GM23248 (cell line): ENCODE data around the gene MEGF9.

ENCODE experiments used
- EZH2 ChIP-seq: fragments of 200-600 bp; sonication (generic); IDR thresholded peaks from 2 replicates; pipeline ENCODE4 v1.6.1; 2018; ENCODE audit warnings: antibody characterized with exemption, mild to moderate bottlenecking; ENCODE audit not compliant: insufficient read depth, poor library complexity, severe bottlenecking
- EZH2phosphoT487 ChIP-seq: fragments of 200-600 bp; sonication (generic); IDR thresholded peaks from 2 replicates; pipeline ENCODE4 v1.6.1; 2018; ENCODE audit warnings: antibody characterized with exemption, moderate library complexity, mild to moderate bottlenecking, low read depth; ENCODE audit not compliant: insufficient read depth

DNA sequence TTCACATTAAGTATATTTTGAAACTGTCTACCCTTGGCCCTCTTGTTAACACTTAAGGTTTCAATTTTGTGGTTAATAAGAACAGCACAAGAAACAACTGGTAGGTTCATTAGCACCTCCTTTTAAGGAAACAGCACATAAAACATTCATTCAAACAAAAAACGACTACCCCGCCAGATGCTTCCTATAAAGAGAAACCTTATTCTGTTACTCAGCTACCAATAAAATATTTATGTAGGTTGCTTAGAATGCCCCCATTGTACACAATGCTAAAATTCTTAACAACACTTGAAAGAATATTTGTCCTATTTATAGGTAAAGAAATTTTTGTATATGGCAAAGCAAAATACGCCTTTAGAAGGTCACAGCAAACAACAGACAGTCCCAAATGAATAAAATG is 157.5 kb downstream of the MEGF9 start:
- no peak for TF ChIP-seq EZH2
- no peak for TF ChIP-seq EZH2phosphoT487
